Panc1 (cell line): ENCODE data around the gene DGKD. TPM values are rescaled to one million over a fixed set of nuclear protein-coding genes. Genes with fewer than 3 reads are reported as not detected.

Source experiments
- ATAC-seq: fragments of 200-7000 bp; cut with Tn5 transposase; 2 replicates; pipeline ENCODE4 v1.9.1; 2020; ENCODE audit warnings: mild to moderate bottlenecking, moderate library complexity
- BruUV-seq: library from RNA; stranded (reverse); fragments of 400-500 nt; replicated peaks from 2 replicates; lab custom pipeline; 2021; lab: Mats Ljungman, UMichigan
- CTCF ChIA-PET: fragments of 300-600 bp; sonication (Branson Sonifier 250); formaldehyde crosslinking; loops from one replicate; lab custom pipeline; 2022; ENCODE audit warnings: antibody characterized with exemption; lab: Charles Lee
- POLR2A ChIA-PET: fragments of 300-600 bp; sonication (Branson Sonifier 250); formaldehyde crosslinking; loops from one replicate; lab custom pipeline; 2022; ENCODE audit warnings: antibody characterized with exemption; lab: Charles Lee
- DNase-seq: peaks from one replicate; pipeline ENCODE4 v3.0.0-alpha.2; 2010; ENCODE audit warnings: low read depth, low spot score
- H3K27ac ChIP-seq: 2 replicates; pipeline ENCODE4 v1.5.1; 2011; ENCODE audit warnings: mild to moderate bottlenecking, low read length, inconsistent platforms
- H3K27me3 ChIP-seq: fragments of 200-500 bp; sonication (Bioruptor generic); 2 replicates; pipeline ENCODE4 v1.6.0; 2014; ENCODE audit warnings: low read length, inconsistent platforms; ENCODE audit not compliant: control insufficient read depth, insufficient read depth
- H3K36me3 ChIP-seq: fragments of 200-500 bp; sonication (Bioruptor generic); 2 replicates; pipeline ENCODE4 v1.5.1; 2014; ENCODE audit warnings: inconsistent platforms, mild to moderate bottlenecking, low read length, moderate library complexity; ENCODE audit not compliant: control insufficient read depth, insufficient read depth
- H3K4me1 ChIP-seq: 2 replicates; pipeline ENCODE4 v1.5.1; 2011; ENCODE audit warnings: inconsistent platforms, mild to moderate bottlenecking, low read length, moderate library complexity; ENCODE audit not compliant: control insufficient read depth, insufficient read depth
- H3K4me3 ChIP-seq, 2 experiments: 2 replicates each; pipeline ENCODE4 v1.5.1; 2011 to 2012; ENCODE audit warnings: low read depth in 2 of 2, low read length in 2 of 2, mild to moderate bottlenecking in 2 of 2, inconsistent platforms in 1 of 2, moderate library complexity in 1 of 2
- H3K9me3 ChIP-seq: fragments of 200-500 bp; sonication (Bioruptor generic); 2 replicates; pipeline ENCODE4 v1.5.1; 2014; ENCODE audit warnings: low read depth, mild to moderate bottlenecking, inconsistent platforms, low read length, moderate library complexity; ENCODE audit not compliant: control insufficient read depth, insufficient read depth
- POLR2AphosphoS5 ChIP-seq: IDR thresholded peaks from 2 replicates; pipeline ENCODE4 v1.6.1; 2012; ENCODE audit warnings: mild to moderate bottlenecking, low read depth, low read length, moderate library complexity
- SIN3A ChIP-seq: IDR thresholded peaks from 2 replicates; pipeline ENCODE4 v1.6.1; 2012; ENCODE audit warnings: low read depth, mild to moderate bottlenecking, low read length, moderate library complexity, borderline replicate concordance; ENCODE audit not compliant: insufficient read depth
- TCF7L2 ChIP-seq: IDR thresholded peaks from 2 replicates; pipeline ENCODE4 v1.6.1; 2011; ENCODE audit warnings: mild to moderate bottlenecking, low read depth, low read length, inconsistent platforms
- in situ Hi-C: cut with HindIII; loops from 2 replicates; pipeline ENCODE4 v1.10.0; 2016; ENCODE audit warnings: low sequenced_read_pairs, low pct_unique_long_range_greater_than_20kb
- intact Hi-C: fragments of 100-400 bp; cut with micrococcal nuclease; formaldehyde crosslinking; loops from one replicate; pipeline ENCODE4 v1.10.0; 2022; ENCODE audit not compliant: unreplicated experiment
- total RNA-seq: library from RNA; stranded (reverse); gene quantifications from one replicate; pipeline ENCODE4 v1.2.1, GENCODE V29; 2021; ENCODE audit not compliant: unreplicated experiment
- TF ChIP-seq, protein P1 (sequence below), 2 experiments: IDR thresholded peaks; 2 replicates each; pipeline ENCODE4 v1.6.1; 2011 to 2012; ENCODE audit warnings: low read depth in 2 of 2, control low read depth in 1 of 2, low read length in 1 of 2, mild to moderate bottlenecking in 1 of 2, moderate library complexity in 1 of 2; ENCODE audit not compliant: insufficient read depth in 1 of 2
- TF ChIP-seq, protein P2 (sequence below): fragments of 450-650 bp; IDR thresholded peaks from 2 replicates; pipeline ENCODE4 v1.5.1; 2017; ENCODE audit warnings: mild to moderate bottlenecking

DGKD gene
- total RNA-seq, 1 experiment from 2014 or later: 89.0 TPM

DNA sequence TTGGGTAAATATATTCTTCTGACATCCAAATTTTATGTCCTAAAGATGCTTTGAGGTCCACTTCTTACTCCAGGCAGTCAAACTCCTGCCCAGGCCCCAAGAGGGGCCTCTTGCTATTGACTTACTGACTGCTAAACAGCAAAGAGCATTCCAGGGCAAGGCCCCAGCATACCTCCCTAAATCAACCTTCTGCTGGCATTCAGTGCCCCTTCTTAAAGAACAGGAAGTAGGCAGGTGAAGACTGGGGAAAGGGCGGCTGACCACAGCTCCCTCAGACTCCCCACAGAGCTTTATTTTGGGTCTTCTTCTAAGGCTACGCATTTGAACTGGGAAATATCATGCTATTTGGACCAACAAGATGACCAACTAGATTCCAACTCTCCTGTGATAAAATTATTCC, 143.4 kb downstream of the DGKD start:
- Histone ChIP-seq H3K27me3 (no peaks in the 10 kb centered on the region), H3K4me3 (no peak overlapping the region), H3K9me3 (no peaks in the 10 kb centered on the region), H3K4me1 (no peaks in the 10 kb centered on the region; the same call in 1 of the 2 replicates), H3K36me3 (peaks cover 5% of the 10 kb centered on the region; the same call in 1 of the 2 replicates), H3K27ac (peak overlapping the region; percentile 31; the same call in 1 of the 2 replicates)
- in situ Hi-C loops: no loop called here
- no TSS peak for BruUV-seq
- CTCF ChIA-PET: no interaction called here
- intact Hi-C loops: no loop called here
- TF ChIP-seq POLR2AphosphoS5 (no peak), TCF7L2 (no peak), SIN3A (no peak)
- TF ChIP-seq, protein P1, sequence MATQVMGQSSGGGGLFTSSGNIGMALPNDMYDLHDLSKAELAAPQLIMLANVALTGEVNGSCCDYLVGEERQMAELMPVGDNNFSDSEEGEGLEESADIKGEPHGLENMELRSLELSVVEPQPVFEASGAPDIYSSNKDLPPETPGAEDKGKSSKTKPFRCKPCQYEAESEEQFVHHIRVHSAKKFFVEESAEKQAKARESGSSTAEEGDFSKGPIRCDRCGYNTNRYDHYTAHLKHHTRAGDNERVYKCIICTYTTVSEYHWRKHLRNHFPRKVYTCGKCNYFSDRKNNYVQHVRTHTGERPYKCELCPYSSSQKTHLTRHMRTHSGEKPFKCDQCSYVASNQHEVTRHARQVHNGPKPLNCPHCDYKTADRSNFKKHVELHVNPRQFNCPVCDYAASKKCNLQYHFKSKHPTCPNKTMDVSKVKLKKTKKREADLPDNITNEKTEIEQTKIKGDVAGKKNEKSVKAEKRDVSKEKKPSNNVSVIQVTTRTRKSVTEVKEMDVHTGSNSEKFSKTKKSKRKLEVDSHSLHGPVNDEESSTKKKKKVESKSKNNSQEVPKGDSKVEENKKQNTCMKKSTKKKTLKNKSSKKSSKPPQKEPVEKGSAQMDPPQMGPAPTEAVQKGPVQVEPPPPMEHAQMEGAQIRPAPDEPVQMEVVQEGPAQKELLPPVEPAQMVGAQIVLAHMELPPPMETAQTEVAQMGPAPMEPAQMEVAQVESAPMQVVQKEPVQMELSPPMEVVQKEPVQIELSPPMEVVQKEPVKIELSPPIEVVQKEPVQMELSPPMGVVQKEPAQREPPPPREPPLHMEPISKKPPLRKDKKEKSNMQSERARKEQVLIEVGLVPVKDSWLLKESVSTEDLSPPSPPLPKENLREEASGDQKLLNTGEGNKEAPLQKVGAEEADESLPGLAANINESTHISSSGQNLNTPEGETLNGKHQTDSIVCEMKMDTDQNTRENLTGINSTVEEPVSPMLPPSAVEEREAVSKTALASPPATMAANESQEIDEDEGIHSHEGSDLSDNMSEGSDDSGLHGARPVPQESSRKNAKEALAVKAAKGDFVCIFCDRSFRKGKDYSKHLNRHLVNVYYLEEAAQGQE (IDR thresholded peaks at IDR 0.05; ENCODE audit: insufficient read depth in 1 of 2, low read depth in 2 of 2, low read length in 1 of 2): no peak
- TF ChIP-seq, protein P2, sequence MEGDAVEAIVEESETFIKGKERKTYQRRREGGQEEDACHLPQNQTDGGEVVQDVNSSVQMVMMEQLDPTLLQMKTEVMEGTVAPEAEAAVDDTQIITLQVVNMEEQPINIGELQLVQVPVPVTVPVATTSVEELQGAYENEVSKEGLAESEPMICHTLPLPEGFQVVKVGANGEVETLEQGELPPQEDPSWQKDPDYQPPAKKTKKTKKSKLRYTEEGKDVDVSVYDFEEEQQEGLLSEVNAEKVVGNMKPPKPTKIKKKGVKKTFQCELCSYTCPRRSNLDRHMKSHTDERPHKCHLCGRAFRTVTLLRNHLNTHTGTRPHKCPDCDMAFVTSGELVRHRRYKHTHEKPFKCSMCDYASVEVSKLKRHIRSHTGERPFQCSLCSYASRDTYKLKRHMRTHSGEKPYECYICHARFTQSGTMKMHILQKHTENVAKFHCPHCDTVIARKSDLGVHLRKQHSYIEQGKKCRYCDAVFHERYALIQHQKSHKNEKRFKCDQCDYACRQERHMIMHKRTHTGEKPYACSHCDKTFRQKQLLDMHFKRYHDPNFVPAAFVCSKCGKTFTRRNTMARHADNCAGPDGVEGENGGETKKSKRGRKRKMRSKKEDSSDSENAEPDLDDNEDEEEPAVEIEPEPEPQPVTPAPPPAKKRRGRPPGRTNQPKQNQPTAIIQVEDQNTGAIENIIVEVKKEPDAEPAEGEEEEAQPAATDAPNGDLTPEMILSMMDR: no peak
- DNase-seq: no peak
- POLR2A ChIA-PET: no interaction called here
- no peak for ATAC-seq

GRCh38 chr2:233498126-233498525, 143.8 kb downstream of the DGKD start:
- no peak for ATAC-seq
- in situ Hi-C loops (no loop called here), intact Hi-C loops (no loop called here)
- Histone ChIP-seq H3K9me3 (peaks cover under 1% of the 10 kb centered on the region; the same call in 1 of the 2 replicates), H3K4me3 (no peak overlapping the region), H3K4me1 (no peaks in the 10 kb centered on the region; the same call in 1 of the 2 replicates), H3K36me3 (peaks cover 3% of the 10 kb centered on the region; the same call in 1 of the 2 replicates), H3K27me3 (no peaks in the 10 kb centered on the region), H3K27ac (peak overlapping the region; percentile 31; the same call in 1 of the 2 replicates)
- no peak for DNase-seq
- no TSS peak for BruUV-seq
- ChIA-PET CTCF (no interaction called here), POLR2A (no interaction called here)
- TF ChIP-seq POLR2AphosphoS5 (no peak), TCF7L2 (no peak), SIN3A (no peak)
- TF ChIP-seq, protein P2: no peak; the same call in 1 of the 2 replicates
